Skin epidermis (tissue), 12 donors: ENCODE measurements around the gene ADAMTSL1.

ENCODE experiments used
- H3K27ac ChIP-seq, 21 experiments: fragments of 200-600 bp; sonication (generic) in 11 of 21; one replicate each; pipeline ENCODE4 v1.5.0; 2020; ENCODE audit warnings: mild to moderate bottlenecking in 3 of 21, inconsistent platforms in 2 of 21, moderate library complexity in 2 of 21
- H3K4me3 ChIP-seq, 7 experiments: fragments of 200-600 bp; sonication (generic) in 2 of 7; one replicate each; pipeline ENCODE4 v1.5.0; 2020; ENCODE audit warnings: inconsistent platforms in 2 of 7, mild to moderate bottlenecking in 2 of 7, moderate library complexity in 1 of 7

Gene ADAMTSL1

GRCh38 chr9:18810581-18810980 lies 336.6 kb downstream of the ADAMTSL1 start:
- no peak overlapping the region for H3K4me3 ChIP-seq

GRCh38 chr9:18811171-18811570 lies 337.2 kb downstream of the ADAMTSL1 start:
- Histone ChIP-seq H3K27ac (no peak overlapping the region), H3K4me3 (no peak overlapping the region)

More at GRCh38 chr9:18810581-18810980, 336.6 kb downstream of the ADAMTSL1 start:
- no peak overlapping the region for H3K27ac ChIP-seq

- H3K4me3 ChIP-seq, result no peak overlapping the region
Observed at GRCh38 chr9:18819418-18819817, 345.5 kb downstream of the ADAMTSL1 start.

GRCh38 chr9:18820566-18821095 lies 346.7 kb downstream of the ADAMTSL1 start:
- Histone ChIP-seq H3K4me3 (no peak overlapping the region), H3K27ac (no peak overlapping the region)

More at GRCh38 chr9:18819418-18819817, 345.5 kb downstream of the ADAMTSL1 start:
- no peak overlapping the region for H3K27ac ChIP-seq

GRCh38 chr9:18821788-18822187 lies 347.8 kb downstream of the ADAMTSL1 start:
- H3K27ac ChIP-seq, result no peak overlapping the region
- H3K4me3 ChIP-seq, result no peak overlapping the region

- no peak overlapping the region for H3K27ac ChIP-seq
Observed at GRCh38 chr9:18822850-18823249, 348.9 kb downstream of the ADAMTSL1 start.

GRCh38 chr9:18824095-18824666 lies 350.2 kb downstream of the ADAMTSL1 start:
- no peak overlapping the region for H3K27ac ChIP-seq
- no peak overlapping the region for H3K4me3 ChIP-seq

More at GRCh38 chr9:18822850-18823249, 348.9 kb downstream of the ADAMTSL1 start:
- no peak overlapping the region for H3K4me3 ChIP-seq

- H3K4me3 ChIP-seq, result no peak overlapping the region
- no peak overlapping the region for H3K27ac ChIP-seq
Observed at GRCh38 chr9:18825656-18826170, 351.8 kb downstream of the ADAMTSL1 start.

GRCh38 chr9:18826248-18826647 lies 352.3 kb downstream of the ADAMTSL1 start:
- H3K27ac ChIP-seq, result no peak overlapping the region

GRCh38 chr9:18829066-18829465 lies 355.1 kb downstream of the ADAMTSL1 start:
- H3K27ac ChIP-seq, result no peak overlapping the region
- no peak overlapping the region for H3K4me3 ChIP-seq

More at GRCh38 chr9:18826248-18826647, 352.3 kb downstream of the ADAMTSL1 start:
- no peak overlapping the region for H3K4me3 ChIP-seq

- H3K4me3 ChIP-seq, result no peak overlapping the region
- H3K27ac ChIP-seq, result no peak overlapping the region
Observed at GRCh38 chr9:18829873-18830272, 355.9 kb downstream of the ADAMTSL1 start.

- no peak overlapping the region for H3K4me3 ChIP-seq
- H3K27ac ChIP-seq, result no peak overlapping the region
Observed at GRCh38 chr9:18834740-18835361, 360.9 kb downstream of the ADAMTSL1 start.

- Histone ChIP-seq H3K4me3 (no peak overlapping the region), H3K27ac (no peak overlapping the region)
Observed at GRCh38 chr9:18837402-18837801, 363.4 kb downstream of the ADAMTSL1 start.

GRCh38 chr9:18847576-18848275 lies 373.8 kb downstream of the ADAMTSL1 start:
- Histone ChIP-seq H3K4me3 (no peak overlapping the region), H3K27ac (no peak overlapping the region)

GRCh38 chr9:18848657-18849056 lies 374.7 kb downstream of the ADAMTSL1 start:
- Histone ChIP-seq H3K27ac (no peak overlapping the region), H3K4me3 (no peak overlapping the region)

- H3K27ac ChIP-seq, result no peak overlapping the region
- H3K4me3 ChIP-seq, result no peak overlapping the region
Observed at GRCh38 chr9:18849270-18849669, 375.3 kb downstream of the ADAMTSL1 start.

- Histone ChIP-seq H3K4me3 (no peak overlapping the region), H3K27ac (peak overlapping the region in 3 of 21 experiments; percentile 23 to 38 (median 30))
Observed at GRCh38 chr9:18849890-18850677, 376.1 kb downstream of the ADAMTSL1 start.

GRCh38 chr9:18851069-18851795 lies 377.3 kb downstream of the ADAMTSL1 start:
- Histone ChIP-seq H3K27ac (no peak overlapping the region), H3K4me3 (no peak overlapping the region)

- Histone ChIP-seq H3K4me3 (no peak overlapping the region), H3K27ac (no peak overlapping the region)
Observed at GRCh38 chr9:18855656-18856055, 381.7 kb downstream of the ADAMTSL1 start.
